Activated T-helper 1 cell treated with anti-CD3 and anti-CD28 coated beads, Interleukin-2, amount 50 U/mL, for 16 hours (primary cell): ENCODE measurements around the gene CADPS2.
"Not testable (repeated sequence)": the region's sequence is repeated elsewhere in the genome, so short reads cannot be mapped to it uniquely, and the experiment has no call there.

Experiments
- DNase-seq, 2 donors: peaks; one replicate each; pipeline ENCODE4 v3.0.0-alpha.2; 2020; ENCODE audit warnings: low read depth in 1 of 2, low spot score in 1 of 2

CADPS2 gene

GRCh38 chr7:122675621-122676020, 210.6 kb downstream of the CADPS2 start:
- DNase-seq = no peak

- DNase-seq = no peak
These were observed 211.2 kb downstream of the CADPS2 start for GRCh38 chr7:122675011-122675410.

GRCh38 chr7:122674502-122674901, 211.8 kb downstream of the CADPS2 start:
- no peak for DNase-seq

GRCh38 chr7:122673951-122674350, 212.3 kb downstream of the CADPS2 start:
- DNase-seq = no peak

- no peak for DNase-seq
These were observed 213.7 kb downstream of the CADPS2 start for GRCh38 chr7:122672536-122672935.

GRCh38 chr7:122663733-122664132, 222.5 kb downstream of the CADPS2 start:
- no peak for DNase-seq

- DNase-seq = no peak
These were observed 227.4 kb downstream of the CADPS2 start for GRCh38 chr7:122658856-122659255.

- DNase-seq = no peak
These were observed 232.6 kb downstream of the CADPS2 start for GRCh38 chr7:122653685-122654084.

- DNase-seq = no peak
These were observed 233.4 kb downstream of the CADPS2 start for GRCh38 chr7:122652876-122653275.

GRCh38 chr7:122651451-122651850, 234.8 kb downstream of the CADPS2 start:
- no peak for DNase-seq

GRCh38 chr7:122643250-122643649, 243.0 kb downstream of the CADPS2 start:
- no peak for DNase-seq

- DNase-seq = no peak
These were observed 247.8 kb downstream of the CADPS2 start for GRCh38 chr7:122638459-122638858.

GRCh38 chr7:122637784-122638183, 248.5 kb downstream of the CADPS2 start:
- DNase-seq = no peak

- not testable (repeated sequence) for DNase-seq
These were observed 250.8 kb downstream of the CADPS2 start for GRCh38 chr7:122635481-122635880.

- no peak for DNase-seq
These were observed 252.8 kb downstream of the CADPS2 start for GRCh38 chr7:122633472-122633871.

GRCh38 chr7:122632238-122632637, 254.0 kb downstream of the CADPS2 start:
- DNase-seq = no peak

GRCh38 chr7:122629412-122629953, 256.8 kb downstream of the CADPS2 start:
- no peak for DNase-seq

GRCh38 chr7:122628651-122629411, 257.4 kb downstream of the CADPS2 start:
- no peak for DNase-seq

- no peak for DNase-seq
These were observed 259.5 kb downstream of the CADPS2 start for GRCh38 chr7:122626785-122627184.

- no peak for DNase-seq
These were observed 263.6 kb downstream of the CADPS2 start for GRCh38 chr7:122622682-122623081.

- DNase-seq = no peak
These were observed 266.6 kb downstream of the CADPS2 start for GRCh38 chr7:122619664-122620063.

GRCh38 chr7:122618585-122619189, 267.6 kb downstream of the CADPS2 start:
- DNase-seq = no peak

- no peak for DNase-seq
These were observed 269.3 kb downstream of the CADPS2 start for GRCh38 chr7:122616951-122617350.
